HG02970 (cell line): ENCODE measurements around the gene TSEN54.

ENCODE experiments used
- ATAC-seq: cut with Tn5 transposase; IDR thresholded peaks from one replicate; pipeline ENCODE4 v1.9.1; 2021; ENCODE audit warnings: mild to moderate bottlenecking, moderate library complexity, moderate number of reproducible peaks; ENCODE audit not compliant: unreplicated experiment, low FRiP score

TSEN54 gene

DNA sequence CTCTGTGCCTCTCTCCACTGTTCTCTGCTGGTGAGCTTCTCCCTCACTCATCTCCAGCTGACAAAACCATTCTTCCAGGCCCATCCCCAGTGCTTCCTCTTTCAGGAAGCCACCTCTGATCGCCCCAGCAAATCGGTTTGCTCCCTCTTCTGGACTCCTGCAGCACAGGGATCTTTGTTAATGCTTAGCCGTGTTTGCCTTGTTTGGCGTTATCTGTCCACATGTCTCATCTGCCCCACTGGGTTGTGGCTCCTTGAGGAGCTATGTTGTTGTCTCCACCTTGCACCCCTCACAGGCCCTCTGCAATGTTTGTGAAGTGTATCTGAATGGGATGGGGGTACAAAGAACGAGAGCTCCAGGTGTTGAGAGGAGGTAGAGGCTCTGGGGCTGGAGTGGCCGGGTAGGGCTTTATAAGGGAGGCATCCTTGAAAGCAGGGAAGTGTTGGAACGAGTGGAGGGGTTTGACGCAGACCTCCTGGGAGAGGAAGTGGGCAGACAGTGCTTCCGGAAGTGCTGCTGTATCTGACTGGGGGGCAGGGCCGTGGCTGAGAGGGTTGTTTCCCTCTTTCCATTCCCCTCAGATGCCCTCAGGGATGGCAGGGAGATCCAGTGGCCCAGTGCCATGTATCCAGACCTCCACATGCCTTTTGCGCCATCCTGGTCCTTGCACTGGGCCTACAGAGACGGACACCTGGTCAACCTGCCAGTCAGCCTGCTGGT lies 28.8 kb upstream of the TSEN54 start:
- no peak for ATAC-seq

DNA sequence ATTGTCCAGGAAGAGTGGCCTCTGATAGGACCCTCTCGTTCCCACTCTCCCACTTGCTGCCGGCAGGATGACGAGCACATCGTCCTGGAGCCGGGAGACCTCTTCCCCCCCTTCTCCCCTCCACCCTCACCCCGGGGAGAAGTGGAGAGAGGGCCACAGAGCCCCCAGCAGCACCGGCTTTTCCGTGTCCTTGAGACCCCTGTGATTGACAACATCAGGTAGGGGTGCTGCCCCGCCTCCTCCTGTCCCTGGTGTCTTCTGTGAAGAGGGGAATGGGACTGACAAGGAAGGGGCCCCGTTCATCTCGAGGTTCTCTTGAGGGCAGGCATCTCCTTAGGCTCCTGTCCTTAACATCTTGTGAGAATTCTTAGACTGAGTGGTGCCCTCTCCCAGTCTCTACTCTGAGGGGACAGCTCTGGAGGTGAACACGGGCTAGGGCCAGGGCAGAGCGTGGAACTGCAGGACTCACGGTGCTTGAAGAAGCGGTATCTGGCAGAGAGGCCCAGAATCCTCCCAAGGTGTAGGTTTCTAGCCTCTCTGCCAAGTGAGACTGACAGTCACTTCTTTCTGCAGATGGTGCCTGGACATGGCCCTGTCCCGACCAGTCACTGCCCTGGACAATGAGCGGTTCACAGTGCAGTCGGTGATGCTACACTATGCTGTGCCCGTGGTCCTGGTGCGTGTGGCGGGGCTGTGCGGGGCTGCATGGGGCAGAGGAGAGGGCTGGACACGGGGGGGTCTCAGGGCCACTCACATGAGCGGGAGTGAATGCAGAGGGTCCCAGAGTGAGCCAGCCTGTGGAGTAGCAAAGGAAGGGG lies 27.4 kb upstream of the TSEN54 start:
- ATAC-seq = no peak

DNA sequence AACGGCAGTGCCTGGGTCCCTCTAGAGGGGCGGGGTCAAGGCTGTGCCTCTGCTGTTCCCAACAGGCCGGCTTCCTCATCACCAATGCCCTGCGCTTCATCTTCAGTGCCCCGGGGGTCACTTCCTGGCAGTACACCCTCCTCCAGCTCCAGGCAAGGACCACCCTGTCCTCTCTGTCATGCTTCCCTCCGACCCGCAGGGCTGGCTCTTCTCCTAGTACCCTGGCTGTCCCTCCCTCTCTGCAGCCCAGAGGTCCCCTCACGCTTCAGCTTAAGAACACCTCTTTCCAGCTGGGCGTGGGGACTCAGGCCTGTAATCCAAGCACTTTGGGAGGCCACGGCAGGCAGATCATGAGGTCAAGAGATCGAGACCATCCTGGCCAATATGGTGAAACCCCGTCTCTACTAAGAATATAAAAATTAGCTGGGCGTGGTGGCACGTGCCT lies 26.8 kb upstream of the TSEN54 start:
- ATAC-seq = no peak

DNA sequence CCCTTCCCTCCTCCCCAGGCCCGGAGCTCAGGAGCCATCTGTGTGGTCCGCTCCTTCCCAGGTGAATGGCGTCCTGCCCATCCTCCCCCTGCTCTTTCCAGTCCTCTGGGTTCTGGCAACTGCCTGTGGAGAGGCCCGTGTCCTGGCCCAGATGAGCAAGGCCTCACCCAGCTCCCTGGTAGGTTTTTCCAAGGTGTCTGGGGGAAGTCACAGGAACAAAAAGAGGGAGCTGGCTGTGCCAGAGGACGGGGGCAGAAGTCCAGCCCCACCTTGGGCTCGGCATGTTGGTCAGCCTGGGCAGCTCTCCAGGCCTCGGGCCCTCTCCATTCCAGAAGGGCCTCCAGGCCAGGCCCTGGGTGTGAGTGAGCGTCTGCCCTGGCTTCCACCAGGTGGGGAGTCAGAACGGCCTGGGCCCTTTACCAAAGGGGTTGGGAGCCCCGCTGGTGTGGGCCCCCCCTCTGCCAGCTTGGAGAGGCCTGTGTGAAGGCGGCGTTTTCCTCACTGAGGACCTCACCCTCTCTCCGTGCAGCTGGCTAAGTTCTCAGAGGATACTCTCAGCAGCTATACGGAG lies 26.1 kb upstream of the TSEN54 start:
- ATAC-seq = no peak

DNA sequence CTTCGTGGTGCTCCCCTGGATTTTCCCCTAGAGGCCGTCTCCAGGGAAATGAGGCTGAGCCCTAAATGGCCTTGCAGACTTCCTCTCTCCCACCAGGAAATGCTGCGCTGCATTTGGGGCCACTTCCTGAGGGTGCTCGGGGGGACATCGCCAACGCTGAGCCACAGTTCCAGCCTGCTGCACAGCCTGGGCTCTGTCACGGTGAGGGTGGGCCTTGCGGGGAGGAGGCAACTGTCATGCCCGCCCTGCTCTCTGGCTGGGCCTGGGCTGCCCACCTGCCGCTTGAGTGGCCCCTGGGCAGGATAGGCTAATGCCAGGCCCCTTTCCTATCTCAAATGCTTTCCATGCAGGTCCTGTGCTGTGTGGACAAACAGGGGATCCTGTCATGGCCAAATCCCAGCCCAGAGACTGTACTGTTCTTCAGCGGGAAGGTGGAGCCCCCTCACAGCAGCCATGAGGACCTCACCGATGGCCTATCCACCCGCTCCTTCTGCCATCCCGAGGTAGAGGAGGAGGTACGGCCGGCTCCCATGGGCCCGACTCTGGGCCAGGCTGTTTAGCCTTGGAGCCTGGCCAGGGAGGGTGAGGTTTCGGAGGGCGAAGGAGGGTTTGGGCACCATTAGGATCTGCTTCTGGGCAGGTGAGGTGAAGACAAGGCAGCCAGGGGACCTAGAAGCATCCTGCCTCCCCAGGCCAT lies 25.2 kb upstream of the TSEN54 start:
- ATAC-seq = no peak

DNA sequence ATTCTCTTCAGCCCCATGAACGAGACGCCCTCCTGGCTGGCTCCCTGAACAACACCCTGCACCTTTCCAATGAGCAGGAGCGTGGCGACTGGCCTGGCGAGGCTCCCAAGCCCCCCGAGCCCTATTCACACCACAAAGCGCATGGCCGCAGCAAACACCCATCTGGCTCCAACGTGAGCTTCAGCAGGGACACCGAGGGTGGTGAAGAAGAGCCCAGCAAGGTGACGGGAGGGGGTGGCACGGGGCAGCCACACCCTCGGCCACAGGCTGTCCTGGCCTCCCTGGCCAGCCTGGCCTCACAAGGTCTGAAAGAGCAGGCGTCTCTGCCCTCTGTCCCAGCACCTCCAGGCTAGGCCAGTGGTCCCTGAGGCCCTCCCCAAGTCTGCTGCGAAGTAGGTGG lies 24.6 kb upstream of the TSEN54 start:
- ATAC-seq = no peak

DNA sequence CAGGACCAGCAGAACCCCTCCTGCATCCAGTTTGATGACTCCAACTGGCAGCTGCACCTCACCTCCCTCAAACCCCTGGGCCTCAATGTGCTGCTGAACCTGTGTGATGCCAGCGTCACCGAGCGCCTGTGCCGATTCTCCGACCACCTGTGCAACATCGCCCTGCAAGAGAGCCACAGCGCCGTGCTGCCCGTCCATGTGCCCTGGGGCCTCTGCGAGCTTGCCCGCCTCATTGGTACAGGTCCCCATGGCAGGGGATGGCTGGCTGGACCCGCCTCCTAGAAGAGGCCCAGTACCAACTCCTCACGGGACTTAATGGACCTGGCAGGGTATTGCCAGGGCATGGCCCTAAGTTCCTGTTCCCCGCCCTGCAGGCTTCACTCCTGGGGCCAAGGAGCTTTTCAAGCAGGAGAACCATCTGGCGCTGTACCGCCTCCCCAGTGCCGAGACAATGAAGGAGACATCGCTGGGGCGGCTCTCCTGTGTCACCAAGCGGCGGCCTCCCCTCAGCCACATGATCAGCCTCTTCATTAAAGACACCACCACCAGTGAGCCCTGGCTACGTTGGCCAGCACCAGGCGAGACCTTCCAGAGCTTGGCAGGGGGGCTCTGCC lies 23.7 kb upstream of the TSEN54 start:
- no peak for ATAC-seq

DNA sequence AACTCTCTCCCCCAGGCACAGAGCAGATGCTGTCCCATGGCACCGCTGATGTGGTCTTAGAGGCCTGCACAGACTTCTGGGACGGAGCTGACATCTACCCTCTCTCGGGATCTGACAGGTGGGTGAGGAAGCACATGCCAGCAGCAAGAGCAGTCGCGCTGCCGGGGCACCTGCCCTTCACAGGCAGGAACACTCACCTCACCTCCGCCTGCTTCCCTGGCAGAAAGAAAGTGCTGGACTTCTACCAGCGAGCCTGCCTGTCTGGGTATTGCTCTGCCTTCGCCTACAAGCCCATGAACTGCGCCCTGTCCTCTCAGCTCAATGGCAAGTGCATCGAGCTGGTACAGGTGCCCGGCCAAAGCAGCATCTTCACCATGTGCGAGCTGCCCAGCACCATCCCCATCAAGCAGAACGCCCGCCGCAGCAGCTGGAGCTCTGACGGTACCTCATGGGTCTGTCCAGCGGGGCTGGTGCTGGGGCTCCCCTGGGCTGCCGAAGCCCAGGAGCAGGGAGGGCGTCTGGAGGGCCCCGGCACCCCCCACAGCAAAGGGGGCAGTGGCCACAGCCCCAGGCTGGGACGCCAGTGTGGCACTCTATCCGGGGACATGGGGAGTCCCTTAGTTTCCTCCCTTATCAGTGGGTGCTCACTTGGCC lies 22.7 kb upstream of the TSEN54 start:
- no peak for ATAC-seq

DNA sequence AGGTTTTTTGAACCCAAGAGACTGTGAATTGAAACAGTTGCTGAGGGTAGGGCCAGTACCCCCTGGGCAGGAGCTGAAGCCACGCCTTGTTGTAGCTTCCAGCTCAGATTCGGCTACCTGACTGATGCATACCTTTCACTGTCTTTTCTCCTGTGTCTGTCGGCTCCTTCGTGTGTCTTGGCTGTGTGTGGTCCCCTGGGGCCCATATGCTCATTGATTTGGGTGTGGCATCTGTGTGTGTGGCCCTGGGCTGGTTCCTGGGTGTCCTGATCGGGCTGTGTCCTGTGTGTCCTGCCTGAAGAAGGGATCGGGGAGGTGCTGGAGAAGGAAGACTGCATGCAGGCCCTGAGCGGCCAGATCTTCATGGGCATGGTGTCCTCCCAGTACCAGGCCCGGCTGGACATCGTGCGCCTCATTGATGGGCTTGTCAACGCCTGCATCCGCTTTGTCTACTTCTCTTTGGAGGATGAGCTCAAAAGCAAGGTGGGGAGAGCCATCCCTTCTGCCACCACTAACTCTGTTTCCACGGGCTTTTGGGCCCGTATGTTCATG lies 21.9 kb upstream of the TSEN54 start:
- ATAC-seq = no peak

DNA sequence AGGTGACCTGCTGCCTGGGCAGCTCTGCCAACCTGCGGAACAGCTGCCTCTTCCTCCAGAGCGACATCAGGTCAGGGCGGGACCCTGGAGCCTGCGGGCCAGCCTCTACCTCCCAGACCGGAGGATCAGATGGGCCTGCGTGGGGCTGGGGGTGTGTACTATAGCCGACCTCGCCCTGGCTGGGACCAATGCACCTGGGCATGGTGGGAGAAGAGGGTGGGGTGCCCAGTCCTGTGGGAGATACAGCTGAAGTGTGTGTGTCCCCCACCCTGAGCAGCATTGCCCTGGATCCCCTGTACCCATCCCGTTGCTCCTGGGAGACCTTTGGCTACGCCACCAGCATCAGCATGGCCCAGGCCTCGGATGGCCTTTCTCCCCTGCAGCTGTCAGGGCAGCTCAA lies 20.3 kb upstream of the TSEN54 start:
- ATAC-seq = no peak

DNA sequence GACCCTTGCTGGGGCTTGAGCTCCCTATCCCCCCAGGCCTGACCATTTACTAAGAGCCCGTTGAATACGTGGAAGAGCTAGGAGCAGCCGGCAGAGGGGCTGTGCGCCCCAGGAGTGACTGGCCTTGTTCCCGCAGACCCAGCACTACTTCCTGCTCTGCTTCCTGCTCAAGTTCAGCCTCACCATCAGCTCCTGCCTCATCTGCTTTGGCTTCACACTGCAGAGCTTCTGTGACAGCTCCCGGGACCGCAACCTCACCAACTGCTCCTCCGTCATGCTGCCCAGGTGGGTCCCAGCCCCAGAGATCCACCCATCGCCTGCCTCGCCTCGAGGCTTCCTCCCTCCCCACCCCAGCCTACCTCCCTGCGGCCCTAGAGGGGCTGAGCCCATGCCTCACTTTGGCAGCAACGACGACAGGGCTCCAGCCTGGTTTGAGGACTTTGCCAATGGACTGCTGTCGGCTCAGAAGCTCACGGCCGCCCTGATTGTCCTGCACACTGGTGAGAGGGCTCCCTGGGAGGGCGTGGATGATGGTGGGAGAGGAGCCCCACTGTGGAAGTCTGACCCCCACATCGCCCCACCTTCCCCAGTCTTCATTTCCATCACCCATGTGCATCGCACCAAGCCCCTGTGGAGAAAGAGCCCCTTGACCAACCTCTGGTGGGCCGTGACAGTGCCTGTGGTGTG lies 18.1 kb upstream of the TSEN54 start:
- no peak for ATAC-seq

DNA sequence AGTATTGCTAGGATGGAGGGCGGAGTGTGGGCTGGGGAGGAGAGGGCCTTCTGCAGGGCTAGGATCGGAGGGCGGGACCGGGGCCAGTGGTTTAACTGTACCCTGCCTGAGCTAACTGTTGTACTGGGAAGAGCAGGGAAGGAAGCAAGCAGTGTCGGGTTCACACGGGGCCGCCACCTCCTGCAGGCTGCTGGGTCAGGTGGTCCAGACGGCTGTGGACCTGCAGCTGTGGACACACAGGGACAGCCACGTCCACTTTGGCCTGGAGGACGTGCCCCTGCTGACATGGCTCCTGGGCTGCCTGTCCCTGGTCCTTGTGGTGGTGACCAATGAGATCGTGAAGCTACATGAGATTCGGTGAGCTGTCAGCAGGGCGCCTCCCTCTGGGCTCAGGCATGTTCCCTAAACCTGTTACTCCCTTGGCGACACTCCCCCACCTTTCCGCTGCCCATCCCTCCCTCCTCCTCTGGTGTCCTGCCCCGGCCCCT lies 17.6 kb upstream of the TSEN54 start:
- ATAC-seq = no peak

DNA sequence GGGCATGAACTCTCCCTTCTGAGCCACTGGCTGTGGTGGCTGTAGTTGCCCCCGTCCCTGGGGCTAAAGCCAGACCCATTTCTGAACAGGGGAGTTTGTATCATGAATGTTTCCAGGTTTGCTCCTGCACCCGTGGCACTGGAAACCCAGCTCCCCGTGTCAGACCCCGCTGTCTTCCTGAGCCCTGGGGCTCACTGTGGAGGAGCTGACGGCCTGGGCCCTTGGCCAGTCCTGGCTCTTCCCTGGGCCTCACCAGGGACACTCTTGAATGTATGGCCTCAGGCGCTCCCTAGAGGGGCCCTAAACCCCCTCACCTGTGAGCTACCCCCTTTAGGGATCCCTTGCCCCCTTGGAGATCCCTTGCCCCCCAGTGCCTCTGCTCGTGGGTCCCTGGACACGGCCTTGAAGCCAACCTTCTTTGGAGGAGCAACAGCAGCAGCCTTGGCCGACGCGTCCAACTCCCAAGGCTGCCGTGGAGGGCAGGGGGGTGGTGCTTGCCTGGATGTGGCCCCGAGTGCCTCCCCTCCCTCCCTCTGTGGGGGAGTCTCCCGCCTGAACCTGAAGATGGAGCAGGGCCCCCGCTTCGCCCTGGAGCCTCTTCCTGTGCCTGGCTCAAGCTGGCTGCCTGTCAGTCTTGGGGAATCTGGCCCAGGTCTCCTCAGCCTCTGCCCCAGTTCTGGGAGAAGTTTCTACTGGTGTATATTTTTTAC lies 16.9 kb upstream of the TSEN54 start:
- no peak for ATAC-seq

DNA sequence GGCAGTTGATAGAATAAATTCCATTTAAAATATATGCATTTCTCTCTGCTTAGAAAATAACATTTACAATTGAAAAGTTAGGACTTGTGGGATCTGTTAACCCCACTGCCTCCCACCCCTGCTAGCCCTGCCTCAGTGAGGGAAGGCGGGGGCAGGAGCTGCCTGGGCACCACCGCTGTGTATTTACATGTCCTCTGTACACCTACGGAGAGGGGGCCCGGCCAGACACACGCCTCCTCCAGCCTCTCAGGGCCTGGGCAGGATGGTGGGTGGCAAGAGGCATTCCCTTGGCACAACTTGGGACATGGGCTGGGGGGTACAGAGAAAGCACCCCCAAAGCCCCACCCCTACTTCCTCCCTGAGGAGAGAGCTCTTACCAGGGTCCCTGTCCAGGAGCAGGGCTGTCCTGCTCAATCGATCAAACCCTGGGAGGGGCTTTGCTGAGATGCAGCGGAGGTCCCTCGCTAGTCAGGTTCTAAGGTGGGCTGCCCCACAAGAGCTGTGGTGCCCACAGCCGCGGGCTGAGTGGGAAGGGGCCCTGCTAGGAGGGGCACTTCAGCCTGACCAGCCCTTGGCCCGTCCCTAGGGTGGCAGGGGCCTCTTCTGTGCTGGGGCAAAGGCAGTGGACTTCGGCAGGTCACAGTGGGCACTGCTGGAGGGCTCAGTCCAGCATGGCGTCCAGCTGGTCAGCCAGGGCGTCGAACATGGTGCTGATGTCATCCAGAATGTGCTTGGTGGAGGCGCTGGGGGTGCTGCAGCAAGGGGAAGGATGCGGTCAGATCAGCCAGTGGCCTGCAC lies 15.7 kb upstream of the TSEN54 start:
- no peak for ATAC-seq

DNA sequence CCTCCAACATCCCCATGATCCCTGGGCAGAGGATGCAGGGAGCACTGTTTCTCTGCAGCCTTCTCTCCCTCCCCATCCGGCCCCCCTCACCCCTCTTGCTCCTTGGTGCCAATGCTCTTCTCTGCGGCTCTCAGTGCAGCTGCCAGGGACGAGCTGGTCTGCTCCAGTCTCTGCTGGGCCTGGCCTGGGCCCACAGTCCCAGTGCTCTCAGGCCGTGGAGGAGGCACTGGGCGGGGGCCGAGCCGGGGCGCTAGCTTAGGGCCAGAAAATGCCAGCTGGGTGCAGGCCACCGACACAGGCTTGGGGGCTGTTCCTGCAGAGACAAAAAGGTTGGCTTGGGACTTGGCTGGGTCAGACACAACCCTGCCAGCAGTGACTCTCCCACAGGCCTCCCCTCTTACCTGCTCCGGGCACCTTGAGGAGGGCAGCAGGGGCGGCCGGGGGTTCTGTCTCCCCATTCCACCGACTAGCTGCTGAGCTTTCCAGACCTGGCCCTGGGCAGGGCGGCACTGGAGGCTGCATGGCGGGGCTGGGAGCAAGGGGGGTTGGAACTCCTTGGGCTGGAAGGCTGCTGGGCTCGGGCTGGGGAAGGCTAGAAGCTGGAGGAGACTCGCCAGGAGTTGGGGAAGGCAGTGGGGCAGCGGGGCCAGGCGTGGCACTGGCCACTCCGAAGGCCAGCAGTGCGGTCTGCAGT lies 14.8 kb upstream of the TSEN54 start:
- ATAC-seq = no peak

DNA sequence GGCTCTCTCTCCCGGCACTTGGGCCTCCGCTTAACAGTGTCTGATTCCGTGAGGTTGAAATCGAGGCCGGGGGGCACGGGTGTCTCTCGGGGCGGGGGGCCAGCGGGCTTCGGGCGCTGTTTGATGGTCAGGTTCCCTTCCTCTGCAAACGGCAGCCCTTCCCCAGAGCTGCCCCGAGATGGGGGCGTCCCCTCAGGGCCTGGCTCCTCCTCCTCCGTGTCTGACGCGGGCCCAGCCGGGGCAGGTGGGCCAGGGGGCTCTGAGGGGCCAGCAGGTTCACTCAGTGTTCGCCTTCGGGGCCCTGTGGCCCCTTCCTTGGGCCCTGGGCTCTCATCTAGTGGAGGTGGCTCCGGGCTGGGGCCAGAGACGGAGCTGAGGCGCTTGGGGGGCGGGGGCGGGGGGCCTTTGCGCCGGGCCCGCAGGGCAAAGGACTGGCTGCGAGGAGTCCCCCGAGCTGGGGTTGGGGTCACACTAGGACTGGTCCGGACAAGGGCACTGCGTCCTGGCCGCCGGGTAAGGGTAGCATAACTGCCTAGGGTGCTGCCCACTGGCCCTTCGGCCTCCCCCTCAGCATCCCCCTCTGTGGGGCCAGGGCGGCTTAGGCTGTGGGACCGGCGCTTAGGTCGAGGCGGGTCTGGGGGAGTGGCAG lies 14.1 kb upstream of the TSEN54 start:
- no peak for ATAC-seq
